CD14-positive monocyte (primary cell): ENCODE results near the gene ETFB. TPM values are rescaled to one million over a fixed set of nuclear protein-coding genes. Genes with fewer than 3 reads are reported as not detected.

Source experiments
- DNase-seq, 3 donors: peaks; one replicate each; pipeline ENCODE4 v3.0.0-alpha.2; 2011 to 2022
- H2AFZ ChIP-seq: 2 replicates; pipeline ENCODE4 v1.6.0; 2012; ENCODE audit warnings: mild to moderate bottlenecking, low read depth, low read length, inconsistent platforms; ENCODE audit not compliant: insufficient read depth, poor library complexity, severe bottlenecking
- H3K27ac ChIP-seq, 2 donors: 1 replicate in 1 of 2; 2 replicates in 1 of 2; pipeline ENCODE4 v1.5.1; 2012 to 2013; ENCODE audit warnings: low read length in 2 of 2, control low read depth in 1 of 2, inconsistent platforms in 1 of 2, low read depth in 1 of 2, mild to moderate bottlenecking in 1 of 2
- H3K27me3 ChIP-seq, 2 donors: one replicate each; pipeline versions ENCODE4 v1.6.0 to v1.6.1; 2011 to 2013; ENCODE audit warnings: low read length in 2 of 2; ENCODE audit not compliant: control insufficient read depth in 2 of 2, insufficient read depth in 2 of 2
- H3K36me3 ChIP-seq, 2 donors: replicated peaks in 1 of 2; 1 replicate in 1 of 2; 2 replicates in 1 of 2; pipeline versions ENCODE4 v1.5.1 to v1.6.1; 2012 to 2013; ENCODE audit warnings: low read length in 2 of 2, control low read depth in 1 of 2, inconsistent platforms in 1 of 2, mild to moderate bottlenecking in 1 of 2; ENCODE audit not compliant: insufficient read depth in 2 of 2, control insufficient read depth in 1 of 2
- H3K4me1 ChIP-seq, 2 donors: 1 replicate in 1 of 2; 2 replicates in 1 of 2; pipeline versions ENCODE4 v1.5.1 to v1.6.1; 2012 to 2013; ENCODE audit warnings: low read length in 2 of 2, control low read depth in 1 of 2, inconsistent platforms in 1 of 2, mild to moderate bottlenecking in 1 of 2, moderate library complexity in 1 of 2; ENCODE audit not compliant: insufficient read depth in 2 of 2, control insufficient read depth in 1 of 2
- H3K4me2 ChIP-seq: replicated peaks from 2 replicates; pipeline ENCODE3; 2012; ENCODE audit warnings: low read length, moderate library complexity, mild to moderate bottlenecking; ENCODE audit not compliant: poor library complexity, severe bottlenecking; ENCODE audit errors: extremely low read depth
- H3K4me3 ChIP-seq, 3 experiments: fragments of 200-600 bp in 1 of 3; sonication (generic) in 1 of 3; replicated peaks in 1 of 3; 1 replicate in 2 of 3; 2 replicates in 1 of 3; pipeline ENCODE4 v1.5.1; 2011 to 2013; ENCODE audit warnings: low read length in 3 of 3, mild to moderate bottlenecking in 3 of 3, control low read depth in 2 of 3, low read depth in 2 of 3, inconsistent platforms in 1 of 3, moderate library complexity in 1 of 3
- H3K79me2 ChIP-seq: 2 replicates; pipeline ENCODE4 v1.6.0; 2012; ENCODE audit warnings: mild to moderate bottlenecking, control low read depth, inconsistent platforms, low read length, moderate library complexity; ENCODE audit not compliant: insufficient read depth
- H3K9ac ChIP-seq: 2 replicates; pipeline ENCODE4 v1.6.0; 2017; ENCODE audit warnings: low read length, mild to moderate bottlenecking; ENCODE audit not compliant: insufficient read depth, poor library complexity, severe bottlenecking
- H3K9me3 ChIP-seq, 2 donors: replicated peaks in 1 of 2; 1 replicate in 1 of 2; 2 replicates in 1 of 2; pipeline versions ENCODE4 v1.5.1 to v1.6.1; 2012 to 2013; ENCODE audit warnings: low read length in 2 of 2, control low read depth in 1 of 2; ENCODE audit not compliant: control insufficient read depth in 1 of 2, insufficient read depth in 1 of 2
- H4K20me1 ChIP-seq: 2 replicates; pipeline ENCODE4 v1.6.0; 2012; ENCODE audit warnings: mild to moderate bottlenecking, low read length, control low read depth, moderate library complexity; ENCODE audit not compliant: insufficient read depth
- H3K27ac Mint-ChIP-seq, 7 donors: one replicate each; pipeline ENCODE4 v1.8.0; 2020; ENCODE audit warnings: mild to moderate bottlenecking in 7 of 7, mixed read lengths in 7 of 7, moderate library complexity in 6 of 7, inconsistent platforms in 2 of 7
- H3K27me3 Mint-ChIP-seq, 3 donors: one replicate each; pipeline ENCODE4 v1.8.0; 2021 to 2022; ENCODE audit warnings: low read depth in 3 of 3, mild to moderate bottlenecking in 3 of 3, mixed read lengths in 3 of 3, moderate library complexity in 3 of 3, inconsistent platforms in 1 of 3
- H3K36me3 Mint-ChIP-seq, 2 donors: one replicate each; pipeline ENCODE4 v1.8.0; 2020; ENCODE audit warnings: mixed read lengths in 2 of 2, inconsistent platforms in 1 of 2, mild to moderate bottlenecking in 1 of 2
- H3K4me1 Mint-ChIP-seq: one replicate; pipeline ENCODE4 v1.8.0; 2020; ENCODE audit warnings: mild to moderate bottlenecking, mixed read lengths
- H3K4me3 Mint-ChIP-seq, 2 donors: one replicate each; pipeline ENCODE4 v1.8.0; 2020; ENCODE audit warnings: mild to moderate bottlenecking in 2 of 2, mixed read lengths in 2 of 2, moderate library complexity in 1 of 2
- H3K9me3 Mint-ChIP-seq, 7 donors: one replicate each; pipeline ENCODE4 v1.8.0; 2020 to 2022; ENCODE audit warnings: mixed read lengths in 7 of 7, mild to moderate bottlenecking in 6 of 7, moderate library complexity in 6 of 7, inconsistent platforms in 2 of 7
- CTCF ChIP-seq: fragments of 200-600 bp; IDR thresholded peaks from one replicate; pipeline ENCODE4 v1.8.0; 2022; ENCODE audit warnings: antibody characterized with exemption, mild to moderate bottlenecking
- WGBS: methylation state at CpG from one replicate; pipeline ENCODE4 v1.1.5; 2013; ENCODE audit warnings: missing lambda C conversion rate; ENCODE audit not compliant: insufficient coverage; 5-methylcytosine and 5-hydroxymethylcytosine counted together
- intact Hi-C, 2 donors: fragments of 100-400 bp; cut with micrococcal nuclease; formaldehyde crosslinking; loops; one replicate each; pipeline versions ENCODE4 v1.15.0 to v1.15.1; 2023
- polyA plus RNA-seq, 3 donors: library from polyadenylated mRNA; depleted of rRNA in 1 of 3; unstranded in 2 of 3; stranded (reverse) in 1 of 3; fragments of 300-500 nt in 2 of 3; fragments of >200 nt in 1 of 3; fragmentation: Illumina TruSeq in 2 of 3; gene quantifications; 1 replicate in 2 of 3; 2 replicates in 1 of 3; pipeline ENCODE4 v1.2.3, GENCODE V29; 2012 to 2021

ETFB gene
- polyA plus RNA-seq, 3 donors, result 51.0 to 72.1 (median 63.0) TPM

DNA sequence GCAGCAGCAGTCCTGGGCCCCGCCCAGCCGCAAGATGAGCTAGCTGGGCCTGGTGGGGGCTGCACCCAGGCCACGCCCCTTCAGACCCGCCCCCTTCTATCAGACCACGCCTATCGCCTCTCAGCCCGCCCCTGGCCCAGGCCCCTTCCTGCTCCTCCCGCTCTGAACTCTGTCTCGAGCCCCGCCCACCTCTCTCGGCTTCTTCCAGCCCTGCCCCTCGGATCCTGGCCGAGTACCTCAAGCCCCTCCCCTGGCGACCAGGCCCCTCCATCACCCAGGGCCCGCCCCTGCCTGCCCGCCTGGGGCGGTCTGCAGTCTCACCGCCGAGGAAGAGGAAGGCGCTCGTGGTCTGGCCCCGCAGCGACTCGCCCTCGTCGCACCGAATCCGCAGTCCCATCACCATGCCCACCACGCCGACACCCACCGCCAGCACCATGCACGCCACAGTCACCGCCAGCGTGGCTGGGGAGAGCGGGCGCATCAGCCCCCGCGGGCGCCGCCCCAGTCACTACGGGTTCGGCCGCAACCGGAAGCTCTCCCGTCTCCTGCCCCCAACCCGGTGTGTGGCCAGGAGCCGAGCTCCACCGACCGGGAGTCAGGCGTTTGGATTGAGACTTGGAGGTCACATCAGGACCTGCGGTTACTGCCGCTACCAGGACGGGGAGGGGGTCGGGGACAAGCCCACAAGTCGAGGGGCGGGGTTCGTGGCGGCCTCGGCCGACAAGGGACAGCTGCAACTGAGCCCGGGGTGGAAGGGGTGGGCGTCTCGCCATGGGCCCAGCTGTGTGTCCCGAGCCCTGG is 1.6 kb upstream of the ETFB start:
- peaks cover 72% of the 10 kb centered on the region for H3K79me2 ChIP-seq
- H3K27ac ChIP-seq, result peak overlapping the region; percentile 92 to 93
- intact Hi-C loops, result loop anchor here (2.0 to 5.0 kb wide), 2 partner anchors 27 to 40 kb away; no protein-coding TSS in a partner anchor
- peaks cover 3 to 5% of the 10 kb centered on the region in 2 donors for H3K36me3 Mint-ChIP-seq
- H3K4me3 Mint-ChIP-seq, result peak overlapping the region; percentile 96 to 99
- no peaks in the 10 kb centered on the region for H3K9me3 Mint-ChIP-seq
- peak overlapping the region; percentile 100 for H3K4me2 ChIP-seq
- peak overlapping the region; percentile 89 to 93 (median 91) for H3K4me3 ChIP-seq
- H3K9me3 ChIP-seq, result no peaks in the 10 kb centered on the region
- peak overlapping the region; percentile 93 to 99 (median 97) for H3K27ac Mint-ChIP-seq
- H3K4me1 Mint-ChIP-seq, result peaks cover 71% of the 10 kb centered on the region
- no peaks in the 10 kb centered on the region for H3K27me3 ChIP-seq
- peaks cover 51 to 83% of the 10 kb centered on the region in 2 donors for H3K4me1 ChIP-seq
- no peak for TF ChIP-seq CTCF
- peak overlapping the region; percentile 80 for H3K9ac ChIP-seq
- under 1% methylated on average over 58 of the region's 64 CpGs for WGBS
- no peaks in the 10 kb centered on the region for H4K20me1 ChIP-seq
- peak overlapping the region; percentile 90 for H2AFZ ChIP-seq
- peak; percentile 94 to 98 (median 95) for DNase-seq
- peaks cover 0 to 6% (median 0%) of the 10 kb centered on the region in 3 donors for H3K27me3 Mint-ChIP-seq
- no peaks in the 10 kb centered on the region for H3K36me3 ChIP-seq

DNA sequence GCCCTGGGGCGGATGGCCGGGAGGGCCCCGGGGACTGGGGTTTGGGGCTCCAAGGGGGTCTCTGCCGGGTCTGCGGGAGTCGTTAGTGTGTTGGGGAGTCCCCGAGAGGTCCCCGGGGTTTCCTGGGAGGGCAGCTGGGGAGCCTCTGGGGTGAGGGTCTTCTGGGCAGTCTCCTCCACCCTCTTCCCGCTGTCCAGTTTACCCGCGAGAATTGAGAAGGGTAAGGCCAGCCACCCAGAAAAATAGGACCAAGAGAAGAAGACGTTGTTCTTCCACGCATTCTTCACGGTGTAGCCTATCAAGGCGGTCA is 1.0 kb upstream of the ETFB start:
- peak overlapping the region; percentile 89 to 93 (median 91) for H3K4me3 ChIP-seq
- H3K27ac ChIP-seq, result peak overlapping the region; percentile 92 to 93
- peak overlapping the region; percentile 100 for H3K4me2 ChIP-seq
- WGBS, result 1% methylated on average over 9 of the region's 15 CpGs
- Mint-ChIP-seq H3K9me3 (no peaks in the 10 kb centered on the region), H3K36me3 (peaks cover 3 to 5% of the 10 kb centered on the region in 2 donors), H3K4me1 (peaks cover 71% of the 10 kb centered on the region), H3K27ac (peak overlapping the region; percentile 93 to 99 (median 97)), H3K27me3 (peaks cover 0 to 6% (median 0%) of the 10 kb centered on the region in 3 donors), H3K4me3 (peak overlapping the region; percentile 96 to 99)
- TF ChIP-seq CTCF, result no peak
- H3K9me3 ChIP-seq, result no peaks in the 10 kb centered on the region
- H3K79me2 ChIP-seq, result peaks cover 74% of the 10 kb centered on the region
- H3K9ac ChIP-seq, result peak overlapping the region; percentile 80
- H3K4me1 ChIP-seq, result peaks cover 46 to 83% of the 10 kb centered on the region in 2 donors
- intact Hi-C loops, result loop anchor here (2.0 to 5.0 kb wide), 2 partner anchors 28 to 40 kb away; no protein-coding TSS in a partner anchor
- H3K36me3 ChIP-seq, result no peaks in the 10 kb centered on the region
- peak overlapping the region; percentile 90 for H2AFZ ChIP-seq
- DNase-seq, result no peak
- H4K20me1 ChIP-seq, result no peaks in the 10 kb centered on the region
- H3K27me3 ChIP-seq, result no peaks in the 10 kb centered on the region
